PC-9 (cell line): Measurements from ENCODE around the gene CIAO2B. TPM values are rescaled to one million over a fixed set of nuclear protein-coding genes. Genes with fewer than 3 reads are reported as not detected.

Experiments used
- BruUV-seq: library from RNA; stranded (reverse); fragments of 400-500 nt; replicated peaks from 2 replicates; lab custom pipeline; 2021; lab: Mats Ljungman, UMichigan
- CTCF ChIA-PET: fragments of 300-600 bp; sonication (Branson Sonifier 250); formaldehyde crosslinking; loops from one replicate; lab custom pipeline; 2022; ENCODE audit warnings: antibody characterized with exemption; lab: Charles Lee
- POLR2A ChIA-PET: fragments of 300-600 bp; sonication (Branson Sonifier 250); formaldehyde crosslinking; loops from one replicate; lab custom pipeline; 2022; ENCODE audit warnings: antibody characterized with exemption; ENCODE audit not compliant: unreplicated experiment; lab: Charles Lee
- DNase-seq, 2 experiments: peaks; one replicate each; pipeline versions ENCODE4 v3.0.0 to v3.0.0-alpha.2; 2015 to 2022; ENCODE audit warnings: mixed read lengths in 1 of 2
- H2AFZ ChIP-seq: fragments of 200-600 bp; sonication (generic); 2 replicates; pipeline ENCODE4 v1.8.1; 2017; ENCODE audit warnings: antibody characterized with exemption
- H3F3A ChIP-seq: fragments of 200-600 bp; sonication (generic); 2 replicates; pipeline ENCODE4 v1.8.1; 2017; ENCODE audit warnings: antibody characterized with exemption, mild to moderate bottlenecking, low read depth; ENCODE audit not compliant: insufficient read depth
- H3K27ac ChIP-seq: fragments of 200-600 bp; sonication (generic); 2 replicates; pipeline ENCODE4 v1.6.1; 2016; ENCODE audit warnings: mixed run types
- H3K27me3 ChIP-seq: fragments of 200-600 bp; sonication (generic); 2 replicates; pipeline ENCODE4 v1.6.1; 2016; ENCODE audit warnings: low read depth, mixed run types; ENCODE audit not compliant: insufficient read depth
- H3K36me3 ChIP-seq: fragments of 200-600 bp; sonication (generic); 2 replicates; pipeline ENCODE4 v1.6.1; 2016; ENCODE audit warnings: low read depth, mixed run types
- H3K4me1 ChIP-seq: fragments of 200-600 bp; sonication (generic); replicated peaks from 2 replicates; pipeline ENCODE4 v1.6.1; 2016; ENCODE audit warnings: mixed run types; ENCODE audit not compliant: insufficient read depth
- H3K4me2 ChIP-seq: fragments of 200-600 bp; sonication (generic); 2 replicates; pipeline ENCODE4 v1.6.1; 2017; ENCODE audit warnings: mixed run types
- H3K4me3 ChIP-seq: fragments of 200-600 bp; sonication (generic); 2 replicates; pipeline ENCODE4 v1.6.1; 2016; ENCODE audit warnings: mixed run types
- H3K79me2 ChIP-seq: fragments of 200-600 bp; sonication (generic); 2 replicates; pipeline ENCODE4 v1.6.1; 2017; ENCODE audit warnings: low read depth, mixed run types
- H3K9me2 ChIP-seq: fragments of 200-600 bp; sonication (generic); 2 replicates; pipeline ENCODE4 v1.8.1; 2017; ENCODE audit warnings: mild to moderate bottlenecking; ENCODE audit not compliant: insufficient read depth
- H3K9me3 ChIP-seq: fragments of 200-600 bp; sonication (generic); 2 replicates; pipeline ENCODE4 v1.8.1; 2016; ENCODE audit warnings: low read depth; ENCODE audit not compliant: insufficient read depth
- H4K20me1 ChIP-seq: fragments of 200-600 bp; sonication (generic); 2 replicates; pipeline ENCODE4 v1.8.1; 2017; ENCODE audit not compliant: insufficient read depth
- EZH2 ChIP-seq: fragments of 200-600 bp; sonication (generic); IDR thresholded peaks from 2 replicates; pipeline ENCODE4 v1.8.0; 2017; ENCODE audit warnings: antibody characterized with exemption, low read depth
- intact Hi-C: fragments of 100-400 bp; cut with micrococcal nuclease; formaldehyde crosslinking; loops from one replicate; pipeline ENCODE4 v1.10.0; 2022; ENCODE audit not compliant: unreplicated experiment
- total RNA-seq: library from RNA; stranded (reverse); gene quantifications from 2 replicates; pipeline ENCODE4 v1.2.3, GENCODE V29; 2021
- TF ChIP-seq, protein P1 (sequence below): fragments of 200-600 bp; sonication (generic); conservative IDR thresholded peaks from 2 replicates; pipeline ENCODE4 v1.6.1; 2017; ENCODE audit warnings: mixed run types, antibody characterized with exemption, mild to moderate bottlenecking, moderate library complexity

CIAO2B gene
- total RNA-seq, 1 experiment from 2014 or later: 87.1 TPM

DNA sequence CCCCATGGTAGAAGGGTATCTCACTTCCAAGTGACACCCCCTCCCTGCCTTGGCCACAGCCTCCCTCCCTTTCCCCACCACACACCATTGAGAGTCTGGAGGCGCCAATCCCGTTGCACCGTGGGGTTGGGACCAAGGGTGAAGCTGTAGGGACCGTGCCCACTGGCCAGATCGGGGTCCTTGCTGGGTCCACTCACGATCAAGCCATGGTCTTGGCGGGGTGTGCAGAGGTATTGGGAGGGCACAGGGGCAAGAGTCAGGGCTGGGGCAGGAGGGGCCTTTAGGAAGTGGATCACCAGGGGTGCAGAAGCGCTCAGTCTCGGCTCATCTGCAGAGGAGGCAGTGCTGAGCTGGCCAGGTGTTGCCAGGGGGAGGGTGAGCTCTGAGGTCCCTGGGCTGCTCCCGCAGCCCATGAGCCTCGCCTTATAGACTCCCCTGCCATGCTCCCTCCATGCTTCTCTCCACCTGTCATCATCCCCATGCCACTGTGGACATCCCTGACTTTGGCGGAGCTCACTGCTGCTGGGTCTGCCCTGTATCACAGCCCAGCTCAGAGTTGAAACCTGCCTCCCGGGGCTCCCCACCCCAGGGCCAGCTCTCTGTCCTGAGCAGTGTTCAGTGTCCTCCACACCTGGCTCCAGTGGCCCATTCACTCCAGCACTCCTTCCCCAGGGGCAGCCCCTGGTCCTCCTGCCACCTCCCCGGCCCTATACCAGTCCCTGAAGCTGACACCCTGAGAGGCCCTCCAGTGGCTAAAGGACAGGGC lies 23.8 kb downstream of the CIAO2B start:
- peak overlapping the region; percentile 53; the same call in 1 of the 2 replicates for H3K4me2 ChIP-seq
- ChIA-PET CTCF (interaction anchor here (0.5 kb wide), 1 partner anchor 31 kb away, joined by 7 read pairs; no protein-coding TSS in a partner anchor), POLR2A (no interaction called here)
- BruUV-seq: no TSS peak
- no peak for TF ChIP-seq EZH2
- TF ChIP-seq, protein P1, sequence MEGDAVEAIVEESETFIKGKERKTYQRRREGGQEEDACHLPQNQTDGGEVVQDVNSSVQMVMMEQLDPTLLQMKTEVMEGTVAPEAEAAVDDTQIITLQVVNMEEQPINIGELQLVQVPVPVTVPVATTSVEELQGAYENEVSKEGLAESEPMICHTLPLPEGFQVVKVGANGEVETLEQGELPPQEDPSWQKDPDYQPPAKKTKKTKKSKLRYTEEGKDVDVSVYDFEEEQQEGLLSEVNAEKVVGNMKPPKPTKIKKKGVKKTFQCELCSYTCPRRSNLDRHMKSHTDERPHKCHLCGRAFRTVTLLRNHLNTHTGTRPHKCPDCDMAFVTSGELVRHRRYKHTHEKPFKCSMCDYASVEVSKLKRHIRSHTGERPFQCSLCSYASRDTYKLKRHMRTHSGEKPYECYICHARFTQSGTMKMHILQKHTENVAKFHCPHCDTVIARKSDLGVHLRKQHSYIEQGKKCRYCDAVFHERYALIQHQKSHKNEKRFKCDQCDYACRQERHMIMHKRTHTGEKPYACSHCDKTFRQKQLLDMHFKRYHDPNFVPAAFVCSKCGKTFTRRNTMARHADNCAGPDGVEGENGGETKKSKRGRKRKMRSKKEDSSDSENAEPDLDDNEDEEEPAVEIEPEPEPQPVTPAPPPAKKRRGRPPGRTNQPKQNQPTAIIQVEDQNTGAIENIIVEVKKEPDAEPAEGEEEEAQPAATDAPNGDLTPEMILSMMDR: no peak
- no peaks in the 10 kb centered on the region for H3K27me3 ChIP-seq
- H3K27ac ChIP-seq: no peak overlapping the region
- no peak overlapping the region for H3K4me3 ChIP-seq
- H4K20me1 ChIP-seq: no peaks in the 10 kb centered on the region
- DNase-seq: no peak
- H3K36me3 ChIP-seq: no peaks in the 10 kb centered on the region
- H3K9me3 ChIP-seq: no peaks in the 10 kb centered on the region
- no peaks in the 10 kb centered on the region for H3F3A ChIP-seq
- H3K4me1 ChIP-seq: peaks cover 17% of the 10 kb centered on the region
- H2AFZ ChIP-seq: no peak overlapping the region
- H3K9me2 ChIP-seq: no peaks in the 10 kb centered on the region
- intact Hi-C loops: no loop called here
- no peaks in the 10 kb centered on the region for H3K79me2 ChIP-seq

DNA sequence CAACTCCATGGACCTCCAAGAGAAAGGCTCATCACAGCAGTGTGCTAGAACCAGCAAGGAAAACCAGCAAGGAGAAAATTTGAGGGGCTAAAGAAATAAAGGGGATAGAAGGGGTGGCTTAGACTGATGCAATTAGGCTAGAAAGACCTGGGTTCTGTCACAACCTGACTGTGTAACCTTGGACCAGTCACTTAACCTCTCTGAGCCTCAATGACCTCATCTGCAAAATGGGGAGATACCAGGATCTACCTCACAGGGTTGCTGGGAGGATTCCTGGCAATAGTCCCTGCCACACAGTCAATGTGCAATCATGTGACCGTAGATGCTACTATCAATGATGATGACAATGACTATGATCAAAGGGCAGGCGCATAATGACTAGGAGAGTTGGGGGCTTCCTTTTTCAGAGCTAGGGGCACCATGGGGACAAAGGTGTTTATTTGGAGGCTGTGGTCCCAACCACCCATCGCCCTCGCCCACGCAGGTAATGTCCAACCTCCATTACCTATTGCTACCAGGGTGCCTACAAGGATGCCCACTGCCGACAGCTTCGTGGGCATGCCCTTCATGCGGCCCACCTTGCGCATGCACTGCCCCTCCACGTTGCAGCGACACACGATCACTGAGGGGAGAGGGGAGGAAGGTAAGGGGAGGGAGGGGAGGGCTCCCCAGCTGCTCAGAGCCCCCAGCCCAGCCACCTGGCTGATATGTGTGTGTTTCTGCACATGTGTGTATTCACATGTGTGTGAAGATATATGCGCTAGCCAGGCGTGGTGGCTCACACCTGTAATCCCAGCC lies 25.2 kb downstream of the CIAO2B start:
- no peaks in the 10 kb centered on the region for H3K9me3 ChIP-seq
- no peaks in the 10 kb centered on the region for H3K36me3 ChIP-seq
- ChIA-PET POLR2A (no interaction called here), CTCF (interaction anchor here (0.7 kb wide), 1 partner anchor 18 kb away, joined by 4 read pairs; no protein-coding TSS in a partner anchor)
- no peaks in the 10 kb centered on the region for H3F3A ChIP-seq
- H4K20me1 ChIP-seq: no peaks in the 10 kb centered on the region
- H3K4me1 ChIP-seq: peaks cover 17% of the 10 kb centered on the region
- no peak overlapping the region for H2AFZ ChIP-seq
- BruUV-seq: no TSS peak
- no peaks in the 10 kb centered on the region for H3K27me3 ChIP-seq
- no peaks in the 10 kb centered on the region for H3K79me2 ChIP-seq
- H3K9me2 ChIP-seq: no peaks in the 10 kb centered on the region
- H3K4me3 ChIP-seq: no peak overlapping the region
- no peak overlapping the region for H3K27ac ChIP-seq
- TF ChIP-seq, protein P1: no peak
- intact Hi-C loops: no loop called here
- DNase-seq: no peak
- H3K4me2 ChIP-seq: no peak overlapping the region

DNA sequence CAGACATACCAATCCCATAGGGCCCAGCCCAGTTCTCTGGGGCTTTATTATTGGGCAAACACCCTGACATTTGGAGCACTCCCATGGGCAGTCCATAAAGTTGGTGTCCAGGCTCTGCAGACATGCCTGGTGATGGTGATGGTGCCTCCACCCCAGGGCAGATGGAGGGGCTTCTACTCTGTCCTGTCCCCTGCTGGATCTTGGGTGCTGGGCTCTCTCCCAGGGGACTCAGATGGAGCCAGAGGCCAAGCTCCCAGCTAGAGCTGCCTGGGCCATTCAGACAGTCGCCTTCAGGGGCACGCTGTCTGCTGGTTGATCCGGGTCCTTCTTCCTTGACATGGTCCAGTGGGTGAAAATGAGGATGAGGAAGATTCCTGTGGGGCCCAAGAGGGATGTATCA lies 26.1 kb downstream of the CIAO2B start:
- H3K79me2 ChIP-seq: no peaks in the 10 kb centered on the region
- CTCF ChIA-PET: no interaction called here

More for the DNA sequence above, 26.1 kb downstream of the CIAO2B start:
- Histone ChIP-seq H3K4me1 (peaks cover 17% of the 10 kb centered on the region), H3F3A (no peaks in the 10 kb centered on the region), H3K4me3 (no peak overlapping the region), H3K4me2 (no peak overlapping the region), H3K27ac (no peak overlapping the region), H3K27me3 (no peaks in the 10 kb centered on the region), H3K9me3 (no peaks in the 10 kb centered on the region), H3K36me3 (no peaks in the 10 kb centered on the region), H3K9me2 (no peaks in the 10 kb centered on the region), H2AFZ (no peak overlapping the region), H4K20me1 (no peaks in the 10 kb centered on the region)
- POLR2A ChIA-PET: no interaction called here
- TF ChIP-seq EZH2: no peak
- TF ChIP-seq, protein P1: no peak
- DNase-seq: no peak
- intact Hi-C loops: no loop called here
- BruUV-seq: no TSS peak
